ENCODE data around the gene LILRB2.

DNA sequence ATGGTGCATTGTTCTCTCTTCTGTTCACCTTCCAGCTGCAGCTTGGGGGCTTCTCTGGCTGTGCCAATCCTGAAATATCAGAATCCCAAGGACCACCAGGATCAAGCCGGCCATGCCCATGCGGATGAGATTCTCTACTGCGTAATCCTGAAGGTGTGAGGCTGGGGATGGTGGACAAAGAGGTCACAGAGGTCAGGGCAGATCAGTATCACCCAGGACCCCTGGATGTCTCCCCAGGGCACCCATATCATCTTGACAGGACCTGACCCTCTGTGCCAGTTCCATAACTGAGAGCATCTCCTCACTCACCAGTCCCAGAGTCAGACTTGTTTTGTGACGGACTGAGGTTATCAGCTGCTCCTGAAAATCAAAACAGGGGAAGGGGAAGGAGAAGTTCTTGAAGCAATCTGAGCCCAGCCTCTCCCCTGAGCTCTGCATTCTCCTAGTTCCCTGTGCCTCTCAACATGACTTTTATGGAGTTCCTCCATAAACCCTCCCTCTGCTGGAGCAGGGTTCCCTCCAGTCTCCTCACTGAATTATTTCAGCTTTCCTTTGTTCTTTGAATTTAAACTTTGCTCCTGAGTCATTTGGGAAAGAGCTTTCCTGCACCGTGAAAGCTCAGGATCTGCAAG lies 26.6 kb upstream of the LILRB2 start:
- TF ChIP-seq RCOR1 (IDR thresholded peaks at IDR 0.05; ENCODE audit: borderline replicate concordance in 1 of 2, low read depth in 2 of 2, low read length in 2 of 2) (no peak), KAT2B (IDR thresholded peaks at IDR 0.05; ENCODE audit: low read depth, low read length) (no peak), CREM (IDR thresholded peaks at IDR 0.05; ENCODE audit: low read depth) (no peak), TAF1 (IDR thresholded peaks at IDR 0.05; ENCODE audit: control insufficient read depth, extremely low read depth, insufficient read depth, low read length, severe bottlenecking) (no peak), SRF (CRISPR knock-in tag; IDR thresholded peaks at IDR 0.05) (no peak), KDM1A (IDR thresholded peaks at IDR 0.05) (no peak), CHD4 (IDR thresholded peaks at IDR 0.05; ENCODE audit: insufficient read depth, insufficient replicate concordance, low read depth, low read length, poor library complexity, severe bottlenecking) (no peak), ZNF175 (CRISPR knock-in tag; IDR thresholded peaks at IDR 0.05; ENCODE audit: low read depth) (no peak), JUN (IDR thresholded peaks at IDR 0.05; ENCODE audit: borderline replicate concordance, low read depth, low read length) (no peak), JUN (CRISPR knock-in tag; IDR thresholded peaks at IDR 0.05; ENCODE audit: borderline replicate concordance) (no peak), MAZ (CRISPR knock-in tag; conservative IDR thresholded peaks at IDR 0.05 in 1 of 2, IDR thresholded peaks at IDR 0.05 in 1 of 2) (no peak)
- TF ChIP-seq, protein P1, sequence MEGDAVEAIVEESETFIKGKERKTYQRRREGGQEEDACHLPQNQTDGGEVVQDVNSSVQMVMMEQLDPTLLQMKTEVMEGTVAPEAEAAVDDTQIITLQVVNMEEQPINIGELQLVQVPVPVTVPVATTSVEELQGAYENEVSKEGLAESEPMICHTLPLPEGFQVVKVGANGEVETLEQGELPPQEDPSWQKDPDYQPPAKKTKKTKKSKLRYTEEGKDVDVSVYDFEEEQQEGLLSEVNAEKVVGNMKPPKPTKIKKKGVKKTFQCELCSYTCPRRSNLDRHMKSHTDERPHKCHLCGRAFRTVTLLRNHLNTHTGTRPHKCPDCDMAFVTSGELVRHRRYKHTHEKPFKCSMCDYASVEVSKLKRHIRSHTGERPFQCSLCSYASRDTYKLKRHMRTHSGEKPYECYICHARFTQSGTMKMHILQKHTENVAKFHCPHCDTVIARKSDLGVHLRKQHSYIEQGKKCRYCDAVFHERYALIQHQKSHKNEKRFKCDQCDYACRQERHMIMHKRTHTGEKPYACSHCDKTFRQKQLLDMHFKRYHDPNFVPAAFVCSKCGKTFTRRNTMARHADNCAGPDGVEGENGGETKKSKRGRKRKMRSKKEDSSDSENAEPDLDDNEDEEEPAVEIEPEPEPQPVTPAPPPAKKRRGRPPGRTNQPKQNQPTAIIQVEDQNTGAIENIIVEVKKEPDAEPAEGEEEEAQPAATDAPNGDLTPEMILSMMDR (IDR thresholded peaks at IDR 0.05 in 2 of 3, conservative IDR thresholded peaks at IDR 0.05 in 1 of 3; ENCODE audit: insufficient read depth in 2 of 3, low read depth in 1 of 3, low read length in 3 of 3) = no peak
- TF ChIP-seq, protein P2, sequence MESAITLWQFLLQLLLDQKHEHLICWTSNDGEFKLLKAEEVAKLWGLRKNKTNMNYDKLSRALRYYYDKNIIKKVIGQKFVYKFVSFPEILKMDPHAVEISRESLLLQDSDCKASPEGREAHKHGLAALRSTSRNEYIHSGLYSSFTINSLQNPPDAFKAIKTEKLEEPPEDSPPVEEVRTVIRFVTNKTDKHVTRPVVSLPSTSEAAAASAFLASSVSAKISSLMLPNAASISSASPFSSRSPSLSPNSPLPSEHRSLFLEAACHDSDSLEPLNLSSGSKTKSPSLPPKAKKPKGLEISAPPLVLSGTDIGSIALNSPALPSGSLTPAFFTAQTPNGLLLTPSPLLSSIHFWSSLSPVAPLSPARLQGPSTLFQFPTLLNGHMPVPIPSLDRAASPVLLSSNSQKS (CRISPR knock-in tag; IDR thresholded peaks at IDR 0.05) = no peak
- TF ChIP-seq, protein P3, sequence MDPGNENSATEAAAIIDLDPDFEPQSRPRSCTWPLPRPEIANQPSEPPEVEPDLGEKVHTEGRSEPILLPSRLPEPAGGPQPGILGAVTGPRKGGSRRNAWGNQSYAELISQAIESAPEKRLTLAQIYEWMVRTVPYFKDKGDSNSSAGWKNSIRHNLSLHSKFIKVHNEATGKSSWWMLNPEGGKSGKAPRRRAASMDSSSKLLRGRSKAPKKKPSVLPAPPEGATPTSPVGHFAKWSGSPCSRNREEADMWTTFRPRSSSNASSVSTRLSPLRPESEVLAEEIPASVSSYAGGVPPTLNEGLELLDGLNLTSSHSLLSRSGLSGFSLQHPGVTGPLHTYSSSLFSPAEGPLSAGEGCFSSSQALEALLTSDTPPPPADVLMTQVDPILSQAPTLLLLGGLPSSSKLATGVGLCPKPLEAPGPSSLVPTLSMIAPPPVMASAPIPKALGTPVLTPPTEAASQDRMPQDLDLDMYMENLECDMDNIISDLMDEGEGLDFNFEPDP (CRISPR knock-in tag; IDR thresholded peaks at IDR 0.05) = no peak
- TF ChIP-seq, protein P4, sequence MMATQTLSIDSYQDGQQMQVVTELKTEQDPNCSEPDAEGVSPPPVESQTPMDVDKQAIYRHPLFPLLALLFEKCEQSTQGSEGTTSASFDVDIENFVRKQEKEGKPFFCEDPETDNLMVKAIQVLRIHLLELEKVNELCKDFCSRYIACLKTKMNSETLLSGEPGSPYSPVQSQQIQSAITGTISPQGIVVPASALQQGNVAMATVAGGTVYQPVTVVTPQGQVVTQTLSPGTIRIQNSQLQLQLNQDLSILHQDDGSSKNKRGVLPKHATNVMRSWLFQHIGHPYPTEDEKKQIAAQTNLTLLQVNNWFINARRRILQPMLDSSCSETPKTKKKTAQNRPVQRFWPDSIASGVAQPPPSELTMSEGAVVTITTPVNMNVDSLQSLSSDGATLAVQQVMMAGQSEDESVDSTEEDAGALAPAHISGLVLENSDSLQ (IDR thresholded peaks at IDR 0.05) = no peak
